Neural cell (in vitro differentiated cells): ENCODE measurements around the gene PARVA.

Experiments used
- CTCF ChIP-seq: fragments of 450-650 bp; IDR thresholded peaks from 2 replicates; pipeline ENCODE4 v1.5.1; 2014; ENCODE audit warnings: antibody characterized with exemption, mild to moderate bottlenecking, moderate library complexity; ENCODE audit not compliant: poor library complexity, severe bottlenecking
- EP300 ChIP-seq: fragments of 450-650 bp; conservative IDR thresholded peaks from 2 replicates; pipeline ENCODE4 v1.6.1; 2014; ENCODE audit warnings: antibody characterized with exemption, mild to moderate bottlenecking, moderate library complexity; ENCODE audit not compliant: poor library complexity, severe bottlenecking
- EZH2 ChIP-seq: fragments of 200-600, 300-800 bp; shearing (Covaris generic), sonication (generic); IDR thresholded peaks from 2 replicates; pipeline ENCODE4 v1.6.1; 2014; ENCODE audit warnings: antibody characterized with exemption, low read length, borderline replicate concordance, mild to moderate bottlenecking; ENCODE audit not compliant: insufficient read depth, poor library complexity, severe bottlenecking
- MXI1 ChIP-seq: fragments of 450-650 bp; conservative IDR thresholded peaks from 2 replicates; pipeline ENCODE4 v1.6.1; 2014; ENCODE audit warnings: antibody characterized with exemption, mild to moderate bottlenecking; ENCODE audit not compliant: poor library complexity, severe bottlenecking
- POLR2AphosphoS5 ChIP-seq: IDR thresholded peaks from 2 replicates; pipeline ENCODE4 v1.6.1; 2012
- RAD21 ChIP-seq: fragments of 450-650 bp; conservative IDR thresholded peaks from 2 replicates; pipeline ENCODE4 v1.6.1; 2014; ENCODE audit warnings: antibody characterized with exemption, mild to moderate bottlenecking, moderate library complexity
- REST ChIP-seq: IDR thresholded peaks from 2 replicates; pipeline ENCODE4 v1.6.1; 2012; ENCODE audit warnings: borderline replicate concordance
- SMC3 ChIP-seq: fragments of 450-650 bp; conservative IDR thresholded peaks from 2 replicates; pipeline ENCODE4 v1.6.1; 2014; ENCODE audit warnings: antibody characterized with exemption, mild to moderate bottlenecking, moderate library complexity; ENCODE audit not compliant: poor library complexity
- TAF1 ChIP-seq: IDR thresholded peaks from 2 replicates; pipeline ENCODE4 v1.6.1; 2012; ENCODE audit warnings: low read depth

- TF ChIP-seq CTCF (no peak), MXI1 (no peak), EZH2 (no peak), REST (no peak), TAF1 (no peak), RAD21 (no peak), POLR2AphosphoS5 (no peak), EP300 (no peak), SMC3 (no peak)
These were observed 22.0 kb downstream of the PARVA start for GRCh38 chr11:12399355-12399754.
